Suprapubic skin (tissue), 4 donors: ENCODE measurements around the gene CCDC68. TPM values are rescaled to one million over a fixed set of nuclear protein-coding genes. Genes with fewer than 3 reads are reported as not detected.

Source experiments
- DNase-seq, 2 donors: peaks; one replicate each; pipeline ENCODE4 v3.0.0-alpha.2; 2019; ENCODE audit warnings: low spot score in 2 of 2
- H3K27ac ChIP-seq: fragments of 200-600 bp; sonication (generic); one replicate; pipeline ENCODE4 v1.5.1; 2019
- H3K27me3 ChIP-seq: fragments of 200-600 bp; sonication (generic); one replicate; pipeline ENCODE4 v1.5.1; 2019
- H3K36me3 ChIP-seq: fragments of 200-600 bp; sonication (generic); one replicate; pipeline ENCODE4 v1.5.1; 2019
- H3K4me1 ChIP-seq: fragments of 200-600 bp; sonication (generic); one replicate; pipeline ENCODE4 v1.5.1; 2019
- H3K4me3 ChIP-seq: fragments of 200-600 bp; sonication (generic); one replicate; pipeline ENCODE4 v1.5.1; 2019; ENCODE audit warnings: mild to moderate bottlenecking
- H3K9me3 ChIP-seq: fragments of 200-600 bp; sonication (generic); one replicate; pipeline ENCODE4 v1.5.1; 2019
- EP300 ChIP-seq: sonication (generic); formaldehyde crosslinking; IDR thresholded peaks from one replicate; pipeline ENCODE4 v1.6.1; 2017; ENCODE audit warnings: antibody characterized with exemption
- POLR2A ChIP-seq, 2 donors: fragments of 450-650 bp; IDR thresholded peaks; one replicate each; pipeline ENCODE4 v1.6.1; 2017; ENCODE audit warnings: antibody characterized with exemption in 2 of 2, mild to moderate bottlenecking in 2 of 2, moderate library complexity in 2 of 2
- POLR2AphosphoS5 ChIP-seq, 3 donors: sonication (generic); formaldehyde crosslinking; IDR thresholded peaks; one replicate each; pipeline ENCODE4 v1.6.1; 2017; ENCODE audit warnings: antibody characterized with exemption in 3 of 3
- WGBS: methylation state at CpG from one replicate; pipeline ENCODE4 v1.1.5; 2018; 5-methylcytosine and 5-hydroxymethylcytosine counted together
- total RNA-seq, 4 donors: library from RNA; depleted of rRNA; stranded (reverse); fragments of >200 nt; gene quantifications; one replicate each; pipeline ENCODE4 v1.1.0, GENCODE V29; 2016
- TF ChIP-seq, protein P1 (sequence below), 2 donors: fragments of 200-600 bp in 1 of 2; fragments of 450-650 bp in 1 of 2; sonication (generic) in 1 of 2; IDR thresholded peaks; one replicate each; pipeline ENCODE4 v1.5.1; 2016 to 2019; ENCODE audit warnings: antibody characterized with exemption in 2 of 2, mild to moderate bottlenecking in 1 of 2, moderate library complexity in 1 of 2

CCDC68 gene
- total RNA-seq, 4 donors from 2014 or later, result 0.19 to 3.9 (median 1.4) TPM

DNA sequence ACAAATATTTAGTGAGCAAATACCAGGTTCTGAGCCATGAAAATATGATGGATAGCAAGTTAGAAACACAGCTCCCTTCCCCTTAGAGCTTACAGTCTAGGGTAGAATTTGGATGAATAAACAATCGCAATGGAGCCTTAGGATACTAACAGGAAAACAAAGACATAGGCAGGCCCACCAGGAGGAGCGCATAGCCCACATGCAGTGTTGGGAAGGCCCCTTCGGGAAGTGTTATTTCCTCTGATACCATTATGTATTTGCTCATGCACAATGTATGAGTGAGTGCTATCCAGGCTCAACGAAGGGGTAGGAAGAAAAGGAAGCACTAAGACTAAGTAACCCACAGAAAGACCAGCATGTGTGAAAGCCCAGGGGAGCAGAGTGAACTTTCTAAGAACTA is 76.9 kb downstream of the CCDC68 start:
- Histone ChIP-seq H3K9me3 (no peaks in the 10 kb centered on the region), H3K27me3 (no peaks in the 10 kb centered on the region), H3K4me1 (peaks cover 10% of the 10 kb centered on the region), H3K4me3 (no peak overlapping the region), H3K27ac (no peak overlapping the region), H3K36me3 (no peaks in the 10 kb centered on the region)
- WGBS, result 86% methylated on average over 4 of the region's 4 CpGs
- TF ChIP-seq POLR2A (IDR thresholded peaks at IDR 0.05), result no peak
- TF ChIP-seq, protein P1, sequence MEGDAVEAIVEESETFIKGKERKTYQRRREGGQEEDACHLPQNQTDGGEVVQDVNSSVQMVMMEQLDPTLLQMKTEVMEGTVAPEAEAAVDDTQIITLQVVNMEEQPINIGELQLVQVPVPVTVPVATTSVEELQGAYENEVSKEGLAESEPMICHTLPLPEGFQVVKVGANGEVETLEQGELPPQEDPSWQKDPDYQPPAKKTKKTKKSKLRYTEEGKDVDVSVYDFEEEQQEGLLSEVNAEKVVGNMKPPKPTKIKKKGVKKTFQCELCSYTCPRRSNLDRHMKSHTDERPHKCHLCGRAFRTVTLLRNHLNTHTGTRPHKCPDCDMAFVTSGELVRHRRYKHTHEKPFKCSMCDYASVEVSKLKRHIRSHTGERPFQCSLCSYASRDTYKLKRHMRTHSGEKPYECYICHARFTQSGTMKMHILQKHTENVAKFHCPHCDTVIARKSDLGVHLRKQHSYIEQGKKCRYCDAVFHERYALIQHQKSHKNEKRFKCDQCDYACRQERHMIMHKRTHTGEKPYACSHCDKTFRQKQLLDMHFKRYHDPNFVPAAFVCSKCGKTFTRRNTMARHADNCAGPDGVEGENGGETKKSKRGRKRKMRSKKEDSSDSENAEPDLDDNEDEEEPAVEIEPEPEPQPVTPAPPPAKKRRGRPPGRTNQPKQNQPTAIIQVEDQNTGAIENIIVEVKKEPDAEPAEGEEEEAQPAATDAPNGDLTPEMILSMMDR (IDR thresholded peaks at IDR 0.05), result no peak
- TF ChIP-seq POLR2AphosphoS5 (IDR thresholded peaks at IDR 0.05), result no peak
- TF ChIP-seq EP300, result no peak
- no peak for DNase-seq

DNA sequence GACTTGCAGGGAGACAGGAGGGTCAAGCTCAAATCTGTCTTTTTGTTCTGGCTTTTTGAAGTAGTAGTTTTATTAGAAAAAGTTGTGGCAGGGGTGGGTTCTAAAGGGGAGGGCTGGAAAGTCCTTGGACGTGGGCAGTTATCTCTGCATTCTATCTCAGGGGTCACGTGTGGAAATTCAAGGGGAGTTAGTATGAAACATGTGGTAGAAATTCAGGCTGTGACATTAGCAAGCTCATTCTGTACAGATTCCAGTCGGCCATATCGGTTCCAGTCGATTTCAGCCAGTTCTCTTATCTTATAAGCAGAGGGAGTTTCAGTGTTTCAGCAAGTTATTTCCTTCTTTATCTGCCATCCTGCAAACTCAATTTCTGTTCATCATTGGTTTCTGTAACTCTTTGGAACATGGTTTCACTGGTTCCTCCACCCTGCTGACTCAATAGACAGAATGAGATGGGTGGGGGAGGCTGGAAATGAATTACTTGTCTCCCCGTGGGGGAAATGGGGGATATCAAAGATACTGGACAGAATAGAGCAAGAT is 78.0 kb downstream of the CCDC68 start:
- TF ChIP-seq POLR2A (IDR thresholded peaks at IDR 0.05), result no peak
- TF ChIP-seq POLR2AphosphoS5 (IDR thresholded peaks at IDR 0.05), result no peak
- TF ChIP-seq, protein P1 (IDR thresholded peaks at IDR 0.05), result no peak
- no peak for TF ChIP-seq EP300
- peaks cover 10% of the 10 kb centered on the region for H3K4me1 ChIP-seq
- 83% methylated on average over 6 of the region's 6 CpGs for WGBS
- H3K27ac ChIP-seq, result no peak overlapping the region
- no peaks in the 10 kb centered on the region for H3K9me3 ChIP-seq
- H3K27me3 ChIP-seq, result no peaks in the 10 kb centered on the region
- no peaks in the 10 kb centered on the region for H3K36me3 ChIP-seq
- DNase-seq, result no peak
- H3K4me3 ChIP-seq, result no peak overlapping the region

DNA sequence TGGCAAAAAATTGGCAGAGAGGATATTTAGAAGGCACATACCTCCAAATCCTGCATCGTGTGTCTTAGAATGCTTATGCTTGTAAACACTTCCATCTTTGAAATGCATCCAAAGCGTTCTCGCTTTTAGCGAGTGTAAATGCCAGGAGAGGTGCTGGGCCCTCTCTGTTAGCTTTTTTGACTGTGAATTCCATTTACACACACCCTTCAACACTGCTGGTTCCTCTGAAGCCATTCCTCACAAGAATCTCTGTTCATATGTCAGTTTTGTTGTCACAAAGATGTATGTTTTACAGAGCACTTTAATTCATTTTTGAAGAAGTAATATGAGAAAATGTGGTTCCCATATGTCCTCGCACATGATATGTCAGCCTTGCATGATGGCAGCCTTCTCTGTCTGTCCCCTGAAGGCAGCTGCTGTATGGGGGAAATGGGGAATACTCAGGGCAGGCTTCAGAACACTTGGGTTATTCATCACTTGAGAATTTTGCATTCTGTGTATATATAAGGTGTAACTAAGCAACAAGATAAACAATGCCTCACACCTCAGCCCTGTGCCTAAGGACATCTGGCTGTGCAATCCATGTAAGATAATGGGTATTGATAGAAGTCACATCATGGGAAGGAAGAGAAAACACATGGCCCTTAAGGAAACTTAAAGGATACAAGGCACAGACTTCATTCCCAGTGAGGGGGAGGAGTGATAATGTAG is 78.7 kb downstream of the CCDC68 start:
- no peak overlapping the region for H3K27ac ChIP-seq
- TF ChIP-seq POLR2A (IDR thresholded peaks at IDR 0.05), result no peak
- TF ChIP-seq, protein P1 (IDR thresholded peaks at IDR 0.05), result no peak
- no peak for TF ChIP-seq EP300
- TF ChIP-seq POLR2AphosphoS5 (IDR thresholded peaks at IDR 0.05), result no peak
- 52% methylated on average over 5 of the region's 5 CpGs for WGBS
- no peaks in the 10 kb centered on the region for H3K9me3 ChIP-seq
- DNase-seq, result no peak
- no peak overlapping the region for H3K4me3 ChIP-seq
- H3K36me3 ChIP-seq, result no peaks in the 10 kb centered on the region
- H3K27me3 ChIP-seq, result no peaks in the 10 kb centered on the region
- peaks cover 10% of the 10 kb centered on the region for H3K4me1 ChIP-seq

DNA sequence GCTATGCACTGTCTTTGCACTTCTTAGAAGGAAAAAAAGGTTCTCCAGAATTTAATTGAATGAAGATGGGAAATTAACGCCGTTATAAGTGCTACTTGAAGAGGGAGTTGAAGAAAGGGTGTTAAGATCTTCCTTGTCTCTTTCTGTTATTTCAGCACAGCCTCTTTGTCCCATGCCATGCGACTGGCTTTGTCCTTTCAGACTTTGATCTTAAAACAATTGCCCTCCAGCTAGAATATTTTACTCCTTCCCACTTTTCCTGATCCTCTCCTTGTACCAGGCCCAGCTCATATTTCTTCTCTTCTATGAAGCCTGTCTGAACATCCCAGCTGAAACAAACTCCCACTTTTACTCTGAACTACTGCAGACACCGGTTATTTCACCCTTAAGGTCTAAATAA is 79.6 kb downstream of the CCDC68 start:
- H3K4me1 ChIP-seq, result peaks cover 10% of the 10 kb centered on the region
- H3K9me3 ChIP-seq, result no peaks in the 10 kb centered on the region
- H3K27ac ChIP-seq, result no peak overlapping the region

More for the DNA sequence above, 79.6 kb downstream of the CCDC68 start:
- 48% methylated on average over 4 of the region's 4 CpGs for WGBS
- TF ChIP-seq POLR2AphosphoS5 (IDR thresholded peaks at IDR 0.05) (no peak), EP300 (no peak), POLR2A (IDR thresholded peaks at IDR 0.05) (no peak)
- TF ChIP-seq, protein P1 (IDR thresholded peaks at IDR 0.05), result no peak
- H3K4me3 ChIP-seq, result no peak overlapping the region
- H3K36me3 ChIP-seq, result no peaks in the 10 kb centered on the region
- DNase-seq, result no peak
- H3K27me3 ChIP-seq, result no peaks in the 10 kb centered on the region
